K562 (cell line): ENCODE results near the gene TMC1.

Source experiments
- ELF1 ChIP-seq: fragments of 200-800 bp; sonication (Bioruptor generic); IDR thresholded peaks from 2 replicates; pipeline ENCODE4 v1.6.1; 2016; ENCODE audit warnings: missing genetic modification characterization, missing compliant biosample characterization
- HEY1 ChIP-seq: fragments of 250-450 bp; sonication (Bioruptor Pico); IDR thresholded peaks from 2 replicates; pipeline ENCODE4 v1.5.0; 2020; ENCODE audit warnings: mild to moderate bottlenecking, moderate library complexity, borderline replicate concordance
- MXI1 ChIP-seq: IDR thresholded peaks from 2 replicates; pipeline ENCODE4 v1.6.1; 2011; ENCODE audit warnings: low read depth, mild to moderate bottlenecking, improper control_type of control experiment, low read length
- SMARCA5 ChIP-seq: fragments of 450-650 bp; IDR thresholded peaks from 2 replicates; pipeline ENCODE4 v1.6.1; 2016
- SOX6 ChIP-seq: fragments of 450-650 bp; IDR thresholded peaks from 2 replicates; pipeline ENCODE4 v1.6.1; 2014; ENCODE audit warnings: mild to moderate bottlenecking
- ZBTB1 ChIP-seq: sonication (generic); formaldehyde crosslinking; IDR thresholded peaks from 2 replicates; pipeline ENCODE4 v1.8.1; 2023; ENCODE audit warnings: missing genetic modification reagents, low read depth, mild to moderate bottlenecking, borderline replicate concordance
- ZNF239 ChIP-seq: fragments of 250-450 bp; sonication (Bioruptor Pico); IDR thresholded peaks from 2 replicates; pipeline ENCODE4 v1.4.0; 2020; ENCODE audit warnings: mild to moderate bottlenecking
- ZNF24 ChIP-seq: fragments of 450-650 bp; IDR thresholded peaks from 2 replicates; pipeline ENCODE4 v1.6.1; 2016

DNA sequence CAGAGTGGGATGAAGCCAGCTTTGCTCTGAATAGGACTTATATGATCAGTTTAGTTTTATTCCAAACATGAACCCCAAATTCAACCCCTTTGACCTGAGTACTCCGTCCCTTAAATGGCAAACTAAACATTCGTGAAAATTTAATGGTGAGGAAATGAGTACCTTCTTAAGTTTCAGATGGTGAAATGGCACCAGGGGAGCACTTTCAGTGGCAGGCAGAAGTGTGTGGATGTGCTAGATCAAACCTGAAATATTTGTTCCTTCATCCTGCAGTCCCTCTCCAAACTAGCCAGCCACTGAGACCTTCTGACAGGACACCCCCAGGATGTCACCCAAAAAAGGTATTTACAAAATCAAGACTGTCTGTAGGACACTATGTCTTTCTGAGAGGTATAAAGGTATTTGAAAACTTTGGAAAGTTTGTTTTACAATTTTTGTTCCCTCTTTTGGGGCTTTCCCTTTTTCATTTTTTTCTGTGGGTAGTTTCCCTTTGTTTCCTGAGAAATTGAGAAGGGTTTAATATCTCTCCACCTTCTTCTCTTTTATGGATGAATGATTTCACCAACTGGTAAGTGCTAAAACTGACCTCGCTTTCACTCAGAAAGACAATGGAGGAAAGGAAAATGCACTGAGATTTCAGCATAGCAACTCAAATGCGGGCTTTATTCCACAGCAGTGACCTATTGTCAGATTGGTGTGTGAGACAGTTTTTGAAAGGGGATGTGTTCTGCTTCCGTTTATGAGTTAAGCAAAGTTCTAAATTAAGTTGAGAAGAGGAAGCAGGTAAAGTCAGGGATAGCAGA lies 127.1 kb downstream of the TMC1 start:
- TF ChIP-seq ZBTB1 (CRISPR knock-in tag): no peak
- TF ChIP-seq ELF1 (tag): no peak
- TF ChIP-seq MXI1: no peak
- TF ChIP-seq SMARCA5: no peak
- no peak for TF ChIP-seq ZNF239 (CRISPR knock-in tag)
- TF ChIP-seq SOX6: no peak
- no peak for TF ChIP-seq ZNF24
- no peak for TF ChIP-seq HEY1 (CRISPR knock-in tag)
